ENCODE data around the gene AKR1E2.

AKR1E2 gene

DNA sequence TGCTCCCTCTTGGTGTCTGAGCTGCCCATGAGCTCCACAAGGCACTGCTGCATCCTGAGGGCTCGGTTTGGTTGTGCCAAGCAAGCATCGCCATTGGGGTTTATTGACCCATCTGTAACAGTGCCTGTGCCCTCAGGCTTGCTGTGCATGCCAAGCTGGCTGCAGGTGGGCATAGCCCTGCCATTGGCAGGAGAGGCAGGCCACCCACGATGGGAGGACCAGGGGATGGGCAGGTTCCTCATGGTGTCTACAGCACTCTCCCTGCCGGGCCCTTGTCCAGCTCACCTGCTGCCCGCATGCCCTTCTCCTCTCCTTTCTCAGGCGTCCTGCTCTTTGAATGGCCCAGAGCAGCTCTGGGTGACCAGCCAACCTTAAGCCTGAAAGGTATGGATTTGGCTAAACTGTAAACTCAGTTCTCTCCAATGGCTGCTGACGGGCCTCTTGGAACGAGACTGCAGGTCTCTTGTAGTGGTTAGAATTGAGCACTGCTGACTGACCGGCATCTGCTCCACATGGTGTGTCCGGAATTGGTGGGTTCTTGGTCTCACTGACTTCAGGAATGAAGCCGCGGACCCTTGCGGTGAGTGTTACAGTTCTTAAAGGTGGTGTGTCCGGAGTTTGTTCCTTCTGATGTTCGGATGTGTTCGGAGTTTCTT is 17.6 kb downstream of the AKR1E2 start:
- no peak for DNase-seq (ENCODE audit: low read depth in 4 of 4, low spot score in 1 of 4)

GRCh38 chr10:4844864-4845263 is 18.9 kb downstream of the AKR1E2 start:
- no peak for DNase-seq (ENCODE audit: low read depth in 4 of 4, low spot score in 1 of 4)

DNA sequence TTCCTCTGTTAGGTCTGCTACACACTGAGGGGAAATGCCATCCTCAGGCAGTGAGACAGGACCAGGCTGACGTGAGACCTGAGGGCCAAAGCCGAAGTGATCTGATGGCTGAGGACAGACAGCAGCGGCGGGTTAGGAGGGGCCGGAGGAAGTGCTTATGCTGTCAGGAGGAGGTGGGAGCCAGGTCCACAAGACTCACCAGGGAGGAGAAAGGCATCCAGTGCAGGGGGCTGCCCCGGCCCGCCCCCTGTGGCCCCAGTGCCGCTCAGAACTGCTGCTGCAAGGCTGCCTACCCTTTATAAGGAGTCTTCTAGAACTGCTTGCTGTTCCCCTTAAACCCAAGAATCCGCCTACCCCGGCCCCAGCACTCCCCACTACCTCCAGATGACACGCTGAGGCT is 19.8 kb downstream of the AKR1E2 start:
- DNase-seq (ENCODE audit: low read depth in 4 of 4, low spot score in 1 of 4) = no peak

DNA sequence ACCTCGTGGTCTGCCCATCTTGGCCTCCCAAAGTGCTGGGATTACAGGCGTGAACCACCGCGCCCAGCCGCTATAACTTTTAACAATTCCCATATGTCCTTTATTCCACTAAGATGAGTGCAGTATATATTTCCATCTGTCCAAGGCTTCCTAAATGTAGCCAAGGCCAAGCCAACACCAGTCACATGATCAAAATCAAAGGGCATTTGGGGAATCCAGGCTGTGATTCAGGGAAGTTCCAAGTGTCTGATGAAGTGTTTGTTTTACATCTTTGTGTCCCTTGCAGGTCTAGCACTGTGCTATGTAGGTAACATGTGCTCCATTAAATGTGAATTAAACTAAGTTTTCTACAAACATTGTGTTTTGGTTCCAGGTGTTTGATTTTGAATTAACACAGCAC is 20.8 kb downstream of the AKR1E2 start:
- no peak for DNase-seq (ENCODE audit: low read depth in 4 of 4, low spot score in 1 of 4)

DNA sequence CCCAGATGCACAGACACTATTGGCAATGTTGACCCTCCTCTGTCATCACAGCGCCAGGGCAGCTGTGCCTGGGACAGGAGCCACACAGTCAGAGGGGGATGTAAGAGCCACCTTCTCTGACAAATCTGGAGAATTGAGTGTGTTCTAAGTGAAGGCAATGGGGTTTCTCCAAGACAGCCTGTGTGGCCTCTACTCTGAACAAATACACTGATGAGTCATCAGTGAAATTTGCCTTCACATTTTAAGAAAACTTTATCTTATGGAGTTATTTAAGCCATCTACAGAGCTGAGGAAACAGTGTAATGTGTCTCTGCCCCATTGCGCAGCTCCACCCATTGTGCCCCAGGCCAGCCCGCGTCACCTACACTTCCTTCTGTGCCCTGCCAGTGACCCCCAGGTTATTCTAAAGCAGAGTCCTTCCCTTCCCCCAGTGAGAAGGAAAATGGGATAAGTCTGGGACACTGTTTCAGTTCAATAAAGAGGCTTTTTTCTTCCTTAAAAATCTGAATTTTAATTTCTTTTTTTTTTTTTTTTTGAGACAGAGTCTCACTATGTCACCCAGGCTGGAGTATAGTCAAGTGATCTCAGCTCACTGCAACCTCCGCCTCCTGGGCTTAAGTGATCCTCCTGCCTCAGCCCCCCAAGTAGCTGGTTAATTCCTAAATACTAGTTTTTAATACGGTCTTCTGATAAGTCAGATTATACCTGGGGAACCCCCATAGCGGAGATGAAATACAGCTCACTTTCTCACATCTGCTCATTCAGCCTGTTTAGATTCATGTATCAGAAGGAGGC is 21.8 kb downstream of the AKR1E2 start:
- no peak for DNase-seq (ENCODE audit: low read depth in 4 of 4, low spot score in 1 of 4)

DNA sequence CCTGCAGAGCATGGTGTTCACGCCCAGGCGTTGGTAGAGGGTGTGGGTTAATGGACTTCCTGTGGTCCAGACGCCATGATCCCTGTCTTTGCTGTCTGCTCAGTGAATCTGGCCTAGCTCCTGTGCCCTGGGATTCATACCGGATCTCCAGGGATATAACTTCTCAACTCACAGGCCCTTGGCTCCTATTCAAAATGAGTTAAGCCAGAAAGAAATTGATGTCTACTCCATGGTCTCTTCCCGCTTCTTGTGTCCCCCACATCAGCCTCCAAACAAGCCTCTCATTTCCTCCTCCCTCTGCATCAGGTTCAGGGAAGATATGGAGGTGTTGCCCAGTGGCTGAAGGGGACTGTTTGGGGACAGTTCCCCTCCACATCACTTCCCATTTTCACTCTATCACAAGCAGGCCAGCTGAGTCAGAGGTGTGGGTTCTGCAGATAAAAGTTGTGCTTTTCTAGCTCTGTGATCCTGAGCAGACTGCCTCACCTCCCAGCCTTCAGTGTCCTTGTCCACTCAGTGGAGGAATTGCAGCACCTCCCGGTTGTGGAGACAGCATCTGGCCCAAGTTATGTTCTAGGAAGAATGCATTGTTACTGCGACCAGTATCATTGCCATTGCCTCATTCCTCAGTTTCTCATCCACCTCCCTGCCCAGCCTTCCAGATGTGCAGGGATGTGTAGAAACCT is 22.5 kb downstream of the AKR1E2 start:
- no peak for DNase-seq (ENCODE audit: low read depth in 4 of 4, low spot score in 1 of 4)

DNA sequence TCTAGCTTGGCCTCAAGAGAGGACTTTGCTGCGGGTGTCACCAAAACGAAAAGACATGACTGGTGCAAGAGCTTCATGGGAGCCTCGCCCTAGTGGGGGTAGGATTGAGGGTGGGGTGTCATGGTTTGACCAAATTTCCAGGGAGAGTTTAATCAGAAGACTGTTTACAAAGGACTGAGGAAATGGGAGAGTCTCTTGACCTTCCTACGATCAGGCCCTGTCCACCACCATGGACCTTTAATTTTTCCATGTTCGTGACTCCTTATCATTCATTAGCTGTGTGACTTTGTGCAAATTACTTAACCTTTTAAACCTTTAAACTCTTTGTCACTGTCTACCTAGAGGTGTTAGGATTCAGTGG is 23.0 kb downstream of the AKR1E2 start:
- no peak for DNase-seq (ENCODE audit: low read depth in 4 of 4, low spot score in 1 of 4)

DNA sequence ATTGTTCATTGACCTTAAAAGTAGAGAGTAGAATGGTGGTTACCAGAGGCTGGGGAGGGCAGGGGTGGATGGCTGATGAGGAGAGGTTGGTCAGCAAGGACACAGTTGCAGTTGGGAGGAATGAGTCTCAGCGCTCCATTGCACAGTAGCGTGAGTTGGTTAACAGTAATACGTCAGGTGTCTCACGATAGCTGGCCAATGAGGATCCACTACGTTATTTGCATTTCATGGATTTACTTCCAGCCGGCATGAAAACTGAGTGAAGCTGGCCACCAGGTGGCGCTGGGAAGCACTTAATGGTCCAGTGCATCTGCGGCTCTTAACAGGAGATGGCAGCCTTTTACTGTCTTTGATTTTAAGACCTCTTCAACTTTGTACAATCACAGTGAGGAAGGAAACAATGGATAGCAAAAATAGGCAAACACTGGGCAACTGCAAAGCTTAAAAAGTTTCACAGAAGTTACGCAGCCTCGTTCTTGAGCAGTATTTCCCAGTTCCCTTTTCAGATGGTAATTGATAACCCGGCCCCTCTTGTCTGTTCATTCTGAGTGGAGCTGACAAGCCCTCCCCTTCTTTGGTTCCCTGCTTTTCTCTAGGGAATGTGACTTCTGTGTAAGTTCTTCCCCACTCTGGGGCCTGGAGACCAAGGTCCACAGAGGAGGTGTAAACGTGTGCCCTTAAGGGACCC is 23.7 kb downstream of the AKR1E2 start:
- peak; percentile 82 to 92 (median 84) for DNase-seq (ENCODE audit: low read depth in 4 of 4, low spot score in 1 of 4)

GRCh38 chr10:4850397-4850796 is 24.4 kb downstream of the AKR1E2 start:
- DNase-seq (ENCODE audit: low read depth in 4 of 4, low spot score in 1 of 4) = no peak

- DNase-seq (ENCODE audit: low read depth in 4 of 4, low spot score in 1 of 4) = no peak
Observed at GRCh38 chr10:4851176-4851575, 25.2 kb downstream of the AKR1E2 start.

- no peak for DNase-seq (ENCODE audit: low read depth in 4 of 4, low spot score in 1 of 4)
Observed at GRCh38 chr10:4851846-4852245, 25.8 kb downstream of the AKR1E2 start.

DNA sequence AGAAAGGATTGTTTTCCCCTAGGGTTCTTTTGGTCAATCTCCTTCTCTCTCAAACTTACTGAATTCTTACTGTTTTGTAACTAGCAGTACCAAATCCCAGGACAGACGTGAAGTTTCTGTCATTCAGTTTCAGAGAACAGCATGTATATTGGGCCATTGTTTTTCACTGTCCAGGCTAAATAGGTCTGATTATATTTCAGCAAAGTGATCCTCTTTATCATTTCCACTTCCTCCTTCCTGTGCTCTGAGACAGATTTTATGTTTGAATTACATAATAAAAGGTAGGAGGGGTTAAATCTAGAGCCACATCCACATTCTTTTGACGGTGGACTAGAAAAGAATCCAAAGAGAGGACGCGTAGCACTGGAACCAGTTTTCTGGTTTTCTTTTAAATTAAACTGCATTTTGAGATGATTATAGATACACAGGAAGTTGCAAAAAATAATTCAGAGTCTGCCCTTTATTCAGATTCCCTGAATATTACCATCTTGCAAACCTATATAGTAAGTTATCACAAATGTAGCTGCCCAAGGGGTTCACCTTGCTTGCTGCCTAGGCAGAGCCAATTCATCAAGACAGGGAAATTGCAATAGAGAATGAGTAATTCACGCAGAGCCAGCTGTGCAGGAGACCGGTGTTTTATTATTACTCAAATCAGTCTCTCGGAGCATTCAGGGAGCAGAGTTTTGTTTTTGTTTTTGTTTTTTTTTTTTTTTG is 40.1 kb downstream of the AKR1E2 start:
- DNase-seq (ENCODE audit: low read depth in 4 of 4, low spot score in 1 of 4) = no peak

DNA sequence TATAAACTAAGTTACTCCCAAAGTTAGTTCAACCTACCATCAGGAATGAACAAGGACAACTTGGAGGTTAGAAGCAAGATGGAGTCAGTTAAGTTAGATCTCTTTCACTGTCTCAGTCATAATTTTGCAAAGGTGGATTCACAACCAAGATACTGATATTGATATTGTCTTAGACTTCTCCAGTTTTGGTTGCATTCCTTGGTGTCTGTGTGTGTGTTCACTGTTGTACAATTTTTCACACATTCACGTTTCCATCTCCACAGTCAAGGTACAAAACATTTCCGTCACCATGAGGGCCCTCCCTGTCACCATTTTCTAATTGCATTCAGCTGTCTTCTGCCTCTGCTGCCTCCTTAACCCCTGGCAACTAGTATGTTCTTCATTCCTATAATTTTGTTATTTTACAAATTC is 41.1 kb downstream of the AKR1E2 start:
- DNase-seq (ENCODE audit: low read depth in 4 of 4, low spot score in 1 of 4) = no peak

DNA sequence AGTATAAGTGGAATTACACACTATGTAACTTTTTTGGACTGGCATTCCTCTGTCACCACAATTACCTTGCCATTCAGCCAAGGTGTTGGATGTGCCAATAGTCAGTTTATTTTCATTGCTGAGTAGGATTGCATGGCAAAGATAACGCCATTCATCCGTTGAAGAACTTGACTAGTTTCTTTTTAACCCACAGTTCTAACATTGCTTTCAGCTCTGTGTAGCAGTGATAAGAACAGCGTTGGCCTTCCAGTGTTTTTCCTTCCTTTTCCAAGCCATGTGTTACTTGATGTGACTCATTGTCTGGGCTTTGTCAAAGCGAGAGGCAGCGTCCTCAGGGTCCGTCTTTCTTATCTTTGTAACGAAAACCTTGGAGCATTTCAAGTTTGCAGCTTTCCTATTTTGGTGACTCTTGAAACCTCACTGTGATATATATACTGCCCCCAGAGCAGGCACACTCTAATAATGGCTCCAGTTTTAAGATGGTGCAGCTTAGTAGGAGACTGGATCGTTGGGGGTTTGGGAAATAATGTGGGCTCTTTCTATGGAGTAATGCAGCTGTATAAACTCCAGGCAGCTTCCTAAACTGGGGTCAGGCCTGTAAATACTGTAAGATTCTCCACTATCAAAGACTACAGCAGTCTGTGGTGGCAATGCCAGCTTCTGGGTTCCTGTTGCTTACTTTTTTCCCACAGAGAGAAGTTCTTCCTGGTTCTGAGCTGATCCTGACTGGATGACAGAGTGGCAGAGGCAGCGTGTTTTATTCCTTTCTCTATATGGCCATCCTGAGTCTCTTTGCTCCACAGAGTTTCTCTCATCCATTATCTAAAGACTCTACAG is 41.7 kb downstream of the AKR1E2 start:
- DNase-seq (ENCODE audit: low read depth in 4 of 4, low spot score in 1 of 4) = no peak

GRCh38 chr10:4868357-4868657 is 42.3 kb downstream of the AKR1E2 start:
- no peak for DNase-seq (ENCODE audit: low read depth in 4 of 4, low spot score in 1 of 4)

- DNase-seq (ENCODE audit: low read depth in 4 of 4, low spot score in 1 of 4) = no peak
Observed at GRCh38 chr10:4882704-4883078, 56.7 kb downstream of the AKR1E2 start.

DNA sequence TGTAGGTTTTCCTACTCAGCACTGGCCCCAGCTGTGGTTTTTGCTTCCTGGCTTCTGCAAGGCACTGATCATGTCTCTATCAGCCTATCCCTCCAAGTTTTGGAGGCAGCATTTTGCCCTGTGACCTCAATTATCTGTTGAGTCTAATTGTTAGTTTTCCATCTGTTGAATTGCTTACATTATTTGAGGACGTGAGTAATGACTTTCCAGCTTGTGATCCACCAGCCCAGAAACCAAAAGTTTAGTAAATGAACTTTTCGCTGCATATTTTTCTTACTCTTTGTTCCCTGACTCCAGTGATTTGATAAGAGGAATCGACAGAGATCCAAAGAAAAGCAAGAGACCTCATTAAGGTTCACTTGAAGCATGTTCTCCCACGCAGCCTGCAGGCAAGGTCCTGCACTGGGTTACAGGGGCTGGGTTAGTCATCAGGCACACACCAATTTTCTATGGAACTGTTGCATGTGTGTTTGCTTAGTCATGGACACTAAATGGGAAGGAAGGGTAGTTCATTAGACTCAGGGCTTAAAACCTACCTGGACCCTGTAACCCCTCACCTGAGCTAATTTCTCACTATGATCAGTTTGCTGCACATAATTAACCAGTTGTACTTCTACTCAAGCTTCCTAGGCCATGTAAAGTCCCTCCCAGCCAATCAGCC is 57.2 kb downstream of the AKR1E2 start:
- no peak for DNase-seq (ENCODE audit: low read depth in 4 of 4, low spot score in 1 of 4)

DNA sequence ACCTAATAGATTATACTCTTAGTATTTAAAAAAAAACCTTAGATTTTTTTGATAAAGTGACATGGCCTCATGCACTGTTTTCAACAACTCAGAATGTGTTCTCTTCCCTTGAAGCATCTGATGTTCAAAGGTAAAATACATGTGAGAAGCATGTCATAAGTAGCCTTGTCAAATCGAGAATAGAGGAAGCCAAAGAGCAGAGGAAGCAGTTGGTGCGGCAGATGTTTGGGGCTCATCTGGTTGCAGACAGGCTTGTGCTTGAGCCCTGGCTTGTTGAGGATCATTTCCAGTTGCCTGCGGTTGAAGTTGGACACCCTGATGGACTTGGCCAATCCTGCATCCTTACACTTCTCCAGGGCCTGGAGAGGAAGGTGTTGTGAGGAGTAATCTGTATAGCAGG is 59.2 kb downstream of the AKR1E2 start:
- no peak for DNase-seq (ENCODE audit: low read depth in 4 of 4, low spot score in 1 of 4)

GRCh38 chr10:4887501-4887900 is 61.5 kb downstream of the AKR1E2 start:
- no peak for DNase-seq (ENCODE audit: low read depth in 4 of 4, low spot score in 1 of 4)

DNA sequence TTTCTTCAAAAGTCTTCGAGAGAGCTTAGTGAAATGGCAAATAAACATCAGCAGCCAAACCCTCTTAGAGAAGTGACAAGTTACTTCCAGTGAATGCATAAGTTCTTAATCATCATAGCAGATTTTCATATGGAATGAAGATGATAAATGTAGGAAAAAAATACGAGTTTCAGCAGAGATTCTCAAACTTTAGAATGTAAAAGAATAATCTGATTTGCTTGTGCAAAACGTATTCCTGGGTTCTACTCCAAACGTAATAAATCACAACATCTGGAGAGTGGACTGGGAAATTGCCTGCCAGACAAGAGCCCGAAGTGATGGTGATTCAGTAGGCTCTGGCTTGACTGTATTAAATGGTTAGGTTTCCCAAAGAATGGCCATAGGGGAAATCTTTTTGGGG is 62.2 kb downstream of the AKR1E2 start:
- no peak for DNase-seq (ENCODE audit: low read depth in 4 of 4, low spot score in 1 of 4)
